NB4 (cell line): ENCODE data around the gene SNX18.

ENCODE experiments used
- DNase-seq: peaks from one replicate; pipeline ENCODE4 v3.0.0; 2010; ENCODE audit warnings: low read depth
- H3K4me3 ChIP-seq: one replicate; pipeline ENCODE4 v1.5.1; 2011; ENCODE audit warnings: mild to moderate bottlenecking, low read depth, low read length, moderate library complexity
- MYC ChIP-seq: IDR thresholded peaks from 2 replicates; pipeline ENCODE4 v1.6.1; 2011; ENCODE audit warnings: low read depth, low read length
- POLR2A ChIP-seq: IDR thresholded peaks from 2 replicates; pipeline ENCODE4 v1.6.1; 2011; ENCODE audit warnings: mild to moderate bottlenecking; ENCODE audit not compliant: insufficient read length; ENCODE audit errors: extremely low read depth
- TF ChIP-seq, protein P1 (sequence below): IDR thresholded peaks from 2 replicates; pipeline ENCODE4 v1.6.1; 2011; ENCODE audit warnings: low read depth, low read length
- TF ChIP-seq, protein P2 (sequence below): IDR thresholded peaks from one replicate; pipeline ENCODE4 v1.5.1; 2012; ENCODE audit warnings: low read depth, low read length

SNX18 gene

DNA sequence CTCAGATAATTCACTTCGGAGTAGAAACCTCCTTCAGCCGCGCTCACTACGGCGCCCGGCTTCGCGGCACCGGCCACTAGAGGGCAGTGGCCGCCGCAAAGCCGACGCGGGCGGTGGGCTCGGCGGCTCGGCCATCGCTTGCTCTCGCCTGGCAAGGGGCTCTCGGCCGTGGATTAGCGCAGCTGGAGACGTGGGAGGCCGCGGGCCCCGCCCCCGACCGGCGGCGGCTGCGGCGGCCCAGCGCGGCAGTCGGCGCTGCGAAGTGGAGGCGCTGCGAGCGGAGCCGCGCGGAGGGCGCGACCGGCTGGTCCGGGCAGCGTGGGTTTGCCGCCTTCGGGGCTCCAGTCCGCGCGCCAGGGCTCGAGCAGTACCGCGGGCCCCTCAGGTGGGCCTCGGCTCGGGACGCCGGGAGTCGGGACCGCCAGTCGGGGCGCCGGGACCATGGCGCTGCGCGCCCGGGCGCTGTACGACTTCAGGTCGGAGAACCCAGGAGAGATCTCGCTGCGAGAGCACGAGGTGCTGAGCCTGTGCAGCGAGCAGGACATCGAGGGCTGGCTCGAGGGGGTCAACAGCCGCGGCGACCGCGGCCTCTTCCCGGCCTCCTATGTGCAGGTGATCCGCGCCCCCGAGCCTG is at the start of gene SNX18:
Gene SNX18 (plus strand): TSS at position 248 of the 634 bp plus-strand sequence. CDS start 194 bp downstream, at position 442.
- TF ChIP-seq MYC (no peak; the same call in 1 of the 2 replicates), POLR2A (peak; percentile 49)
- TF ChIP-seq, protein P1, sequence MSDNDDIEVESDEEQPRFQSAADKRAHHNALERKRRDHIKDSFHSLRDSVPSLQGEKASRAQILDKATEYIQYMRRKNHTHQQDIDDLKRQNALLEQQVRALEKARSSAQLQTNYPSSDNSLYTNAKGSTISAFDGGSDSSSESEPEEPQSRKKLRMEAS = peak; percentile 46
- TF ChIP-seq, protein P2, sequence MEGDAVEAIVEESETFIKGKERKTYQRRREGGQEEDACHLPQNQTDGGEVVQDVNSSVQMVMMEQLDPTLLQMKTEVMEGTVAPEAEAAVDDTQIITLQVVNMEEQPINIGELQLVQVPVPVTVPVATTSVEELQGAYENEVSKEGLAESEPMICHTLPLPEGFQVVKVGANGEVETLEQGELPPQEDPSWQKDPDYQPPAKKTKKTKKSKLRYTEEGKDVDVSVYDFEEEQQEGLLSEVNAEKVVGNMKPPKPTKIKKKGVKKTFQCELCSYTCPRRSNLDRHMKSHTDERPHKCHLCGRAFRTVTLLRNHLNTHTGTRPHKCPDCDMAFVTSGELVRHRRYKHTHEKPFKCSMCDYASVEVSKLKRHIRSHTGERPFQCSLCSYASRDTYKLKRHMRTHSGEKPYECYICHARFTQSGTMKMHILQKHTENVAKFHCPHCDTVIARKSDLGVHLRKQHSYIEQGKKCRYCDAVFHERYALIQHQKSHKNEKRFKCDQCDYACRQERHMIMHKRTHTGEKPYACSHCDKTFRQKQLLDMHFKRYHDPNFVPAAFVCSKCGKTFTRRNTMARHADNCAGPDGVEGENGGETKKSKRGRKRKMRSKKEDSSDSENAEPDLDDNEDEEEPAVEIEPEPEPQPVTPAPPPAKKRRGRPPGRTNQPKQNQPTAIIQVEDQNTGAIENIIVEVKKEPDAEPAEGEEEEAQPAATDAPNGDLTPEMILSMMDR = peak; percentile 80
- DNase-seq = peak; percentile 92
- peak within 1 kb of the TSS; percentile 61 for H3K4me3 ChIP-seq

- DNase-seq = peak; percentile 18
- TF ChIP-seq POLR2A (no peak), MYC (no peak)
- TF ChIP-seq, protein P2 = no peak
- TF ChIP-seq, protein P1 = no peak
- no peak overlapping the region for H3K4me3 ChIP-seq
Measured at GRCh38 chr5:54469622-54470021, 47.9 kb upstream of the SNX18 start.

DNA sequence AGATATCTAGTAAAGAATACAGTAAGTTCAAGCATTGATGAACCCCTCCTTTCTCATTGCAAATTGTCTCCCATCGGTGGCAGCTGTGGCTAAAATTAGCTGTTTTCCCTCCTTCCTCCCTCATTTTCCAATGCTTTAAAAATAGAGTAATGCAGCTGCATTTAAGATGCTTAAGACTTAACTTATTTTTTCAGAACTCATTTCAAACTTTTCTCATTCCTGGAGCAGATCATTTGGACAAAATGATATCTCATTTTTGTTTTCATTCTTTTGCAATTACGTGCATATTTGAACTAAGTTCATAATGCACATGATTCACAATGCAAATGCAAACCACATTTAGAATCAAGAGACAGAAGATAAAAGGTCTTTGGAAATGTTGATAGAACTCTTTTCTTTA is 47.4 kb upstream of the SNX18 start:
- TF ChIP-seq, protein P1 = no peak
- no peak for TF ChIP-seq MYC
- H3K4me3 ChIP-seq = no peak overlapping the region
- no peak for DNase-seq

GRCh38 chr5:54470677-54471076 is 46.9 kb upstream of the SNX18 start:
- TF ChIP-seq POLR2A = no peak
- no peak for TF ChIP-seq MYC
- TF ChIP-seq, protein P2 = no peak
- TF ChIP-seq, protein P1 = no peak
- no peak for DNase-seq

GRCh38 chr5:54471398-54471797 is 46.2 kb upstream of the SNX18 start:
- TF ChIP-seq, protein P1 = no peak
- TF ChIP-seq POLR2A = no peak
- TF ChIP-seq MYC = no peak
- TF ChIP-seq, protein P2 = no peak
- no peak overlapping the region for H3K4me3 ChIP-seq
- no peak for DNase-seq

More at GRCh38 chr5:54470677-54471076, 46.9 kb upstream of the SNX18 start:
- H3K4me3 ChIP-seq = no peak overlapping the region

GRCh38 chr5:54476682-54477081 is 40.9 kb upstream of the SNX18 start:
- no peak overlapping the region for H3K4me3 ChIP-seq
- DNase-seq = no peak
- TF ChIP-seq POLR2A (no peak), MYC (no peak)
- TF ChIP-seq, protein P1 = no peak
- TF ChIP-seq, protein P2 = no peak
